A375 (cell line): ENCODE measurements around the gene TEX26. TPM values are rescaled to one million over a fixed set of nuclear protein-coding genes. Genes with fewer than 3 reads are reported as not detected.

Experiments used
- total RNA-seq: library from RNA; depleted of rRNA; stranded (reverse); fragments of >200 nt; shearing (Covaris generic); gene quantifications from 2 replicates; pipeline ENCODE4 v1.2.3, GENCODE V29; 2014; rRNA removed

TEX26 gene
- not detected in 2 replicates for total RNA-seq

DNA sequence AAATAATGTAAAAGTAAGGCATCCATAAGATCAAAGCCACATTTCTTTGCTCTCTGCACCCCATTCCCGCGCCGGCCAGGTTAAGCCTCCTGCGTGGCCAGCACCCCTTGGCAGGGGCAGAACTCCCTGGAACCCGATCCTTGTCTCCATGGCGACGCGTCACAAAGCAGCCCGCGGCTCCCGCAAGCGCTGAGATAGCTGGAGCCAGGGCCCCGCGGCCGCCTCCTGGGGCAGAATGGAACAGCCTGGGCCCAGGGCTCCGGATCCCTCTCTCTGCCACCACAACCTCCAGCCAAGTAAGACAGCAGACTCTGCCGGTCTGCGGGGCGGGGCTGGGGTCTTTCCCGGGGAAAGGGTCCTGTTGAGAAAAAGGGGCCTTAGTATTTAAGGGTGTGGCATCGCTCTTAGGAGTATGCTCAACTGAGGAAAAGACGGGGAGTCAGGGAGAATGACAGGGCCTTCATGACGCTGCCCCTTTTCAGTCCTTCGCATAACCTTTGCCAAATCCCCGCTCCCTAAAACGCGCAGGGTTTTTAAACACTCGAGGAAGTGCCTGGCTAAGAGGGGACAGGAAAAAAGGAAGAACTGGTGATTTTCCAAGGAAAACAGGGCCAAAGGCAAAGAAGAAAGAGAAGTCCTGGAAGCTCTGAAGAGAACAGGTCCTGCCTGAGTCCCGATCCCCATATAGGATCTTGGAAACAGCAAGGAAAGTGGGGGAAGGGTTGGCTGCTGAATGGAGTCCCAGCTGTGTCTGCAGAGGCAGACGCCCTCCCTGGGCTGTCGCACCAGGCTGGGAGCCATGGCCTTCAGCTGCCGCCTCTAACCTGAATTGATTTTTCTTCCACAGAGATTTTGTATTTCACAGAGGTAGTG lies at the start of gene TEX26:
TEX26 (plus strand) TSS at position 176 of the 873 bp plus-strand sequence; CDS start at position 236, 60 bp downstream.

DNA sequence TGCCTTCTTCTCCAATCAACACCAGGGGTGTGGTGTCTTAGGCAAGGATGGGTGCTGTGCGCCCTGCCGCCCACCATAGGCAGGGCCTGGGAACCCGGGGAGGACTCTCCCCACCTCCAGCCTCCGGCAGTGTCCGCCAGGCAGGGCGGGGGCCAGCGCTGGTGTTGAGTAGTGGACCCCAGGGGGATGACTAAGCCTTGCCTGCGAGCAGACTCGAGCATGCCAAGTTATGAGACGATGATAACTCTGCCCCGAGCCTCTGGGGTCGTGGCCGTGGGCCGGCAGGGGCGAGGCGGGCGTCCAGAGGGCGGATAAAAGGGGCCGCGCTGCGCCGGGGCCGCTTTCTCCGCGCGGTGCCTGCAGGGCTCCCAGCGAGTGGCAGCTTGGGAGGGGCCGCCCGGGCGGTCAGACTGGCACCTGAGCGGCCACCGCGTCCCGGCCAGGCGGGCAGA lies 26.5 kb upstream of the TEX26 start, which contains the start of gene MEDAG:
MEDAG (plus strand) TSS at position 340 of the 452 bp plus-strand sequence. CDS start 245 bp downstream, outside the sequence.

Other genes starting within 250 kb of the TEX26 start
- gene ALOX5AP, start 197.1 kb upstream of the TEX26 start, total RNA-seq = not detected in 2 replicates
- not detected in 2 replicates for gene MEDAG, start 26.4 kb upstream of the TEX26 start, total RNA-seq
- 59.6 and 70.5 TPM in 2 replicates for gene HSPH1, start 229.2 kb downstream of the TEX26 start, total RNA-seq